HG03354 (cell line): ENCODE results near the gene TBC1D32.
"Not testable (repeated sequence)": the region's sequence is repeated elsewhere in the genome, so short reads cannot be mapped to it uniquely, and the experiment has no call there.

ENCODE experiments used
- ATAC-seq: cut with Tn5 transposase; IDR thresholded peaks from one replicate; pipeline ENCODE4 v1.9.1; 2021; ENCODE audit warnings: mild to moderate bottlenecking; ENCODE audit not compliant: unreplicated experiment, poor library complexity, severe bottlenecking

The TBC1D32 gene

DNA sequence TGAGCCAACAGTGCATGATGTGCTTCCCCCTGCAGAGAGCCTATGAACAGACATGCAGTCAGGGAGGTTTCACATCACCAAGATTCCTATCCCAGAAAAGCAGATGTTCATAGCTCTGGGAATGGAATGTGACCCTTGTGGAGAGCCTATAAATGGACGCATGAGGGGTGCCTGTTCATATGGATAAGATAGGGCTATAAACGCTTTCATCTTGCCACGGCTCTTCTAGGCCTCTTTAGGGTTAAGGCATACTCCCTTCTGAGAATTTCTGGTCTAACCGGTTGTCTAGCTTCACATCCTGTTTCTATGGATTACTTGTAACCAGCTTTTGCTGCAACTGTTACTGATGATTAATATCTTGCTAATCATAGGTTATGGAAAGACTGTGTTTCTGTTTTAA lies 285.7 kb downstream of the TBC1D32 start:
- not testable (repeated sequence) for ATAC-seq

DNA sequence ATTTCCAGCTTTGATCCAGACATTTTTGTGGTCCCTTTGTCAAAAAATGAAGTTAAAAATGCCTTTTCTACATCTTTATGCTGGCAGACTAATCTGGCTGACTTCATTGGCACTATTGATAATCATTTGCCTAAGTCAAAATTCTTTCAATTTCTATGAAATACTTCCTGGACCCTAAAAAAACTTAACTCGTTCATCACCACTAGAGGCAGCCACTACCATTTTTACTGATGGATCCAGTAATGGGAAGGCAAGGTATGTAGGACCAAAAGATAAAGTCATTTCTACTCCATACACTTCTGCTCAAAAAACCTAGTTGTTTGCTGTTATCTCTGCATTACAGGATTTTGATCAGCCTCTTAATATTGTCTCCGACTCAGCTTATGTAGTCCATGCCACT lies 289.4 kb downstream of the TBC1D32 start:
- ATAC-seq = not testable (repeated sequence)

DNA sequence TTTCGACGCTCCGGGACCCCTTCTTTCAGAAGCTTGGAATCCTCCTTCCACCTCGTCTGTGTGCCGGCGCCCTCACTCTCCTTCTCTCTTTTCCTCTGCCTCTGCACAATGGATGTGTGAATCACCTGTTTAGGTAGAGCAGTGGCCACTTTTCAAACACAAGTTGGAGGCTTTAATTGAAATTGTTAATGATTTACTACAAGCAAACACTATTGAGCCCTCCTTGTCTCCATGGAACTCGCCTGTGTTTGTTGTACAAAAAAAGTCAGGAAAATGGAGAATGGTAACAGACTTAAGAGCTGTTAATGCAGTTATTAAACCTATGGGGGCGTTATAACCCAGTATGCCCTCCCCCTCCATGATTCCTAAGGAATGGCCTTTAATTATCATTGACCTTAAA lies 290.6 kb downstream of the TBC1D32 start:
- not testable (repeated sequence) for ATAC-seq

DNA sequence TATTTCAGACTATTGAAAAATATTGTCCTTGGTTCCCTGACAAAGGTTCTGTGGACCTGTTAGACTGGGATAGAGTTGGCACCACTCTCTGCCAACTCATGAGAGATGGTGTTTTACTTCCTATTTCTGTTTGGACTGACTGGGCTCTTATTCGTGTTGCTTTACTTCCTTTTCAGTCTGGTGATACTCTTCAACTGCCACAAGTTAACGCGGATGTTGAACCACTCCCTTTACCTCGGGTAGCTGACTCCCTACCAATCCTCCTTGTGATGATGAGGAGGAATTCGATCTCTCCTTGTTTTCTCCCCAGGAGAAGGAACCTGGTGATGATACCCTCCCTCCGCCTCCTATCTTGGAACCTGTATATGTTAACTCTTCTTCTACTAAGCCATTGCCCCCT lies 291.1 kb downstream of the TBC1D32 start:
- ATAC-seq = not testable (repeated sequence)

DNA sequence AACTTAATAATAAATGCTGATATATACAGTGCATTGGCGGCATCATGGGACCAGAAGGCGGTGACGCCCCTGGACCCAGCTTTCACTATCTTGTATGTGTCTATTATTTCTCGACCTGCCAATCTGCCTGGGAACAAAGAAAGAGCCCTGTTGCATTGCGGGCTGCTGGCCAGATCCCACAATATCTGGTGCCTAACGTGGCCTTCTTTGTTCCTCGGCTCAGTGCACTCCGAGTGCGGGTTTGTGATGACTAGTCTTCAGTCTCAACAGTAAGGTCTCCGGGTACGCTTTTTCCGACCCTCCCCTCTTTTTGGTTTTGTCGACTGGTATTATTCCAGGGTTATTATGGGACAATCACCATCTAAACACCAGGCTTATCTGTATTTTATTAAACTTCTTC lies 291.5 kb downstream of the TBC1D32 start:
- ATAC-seq = no peak

DNA sequence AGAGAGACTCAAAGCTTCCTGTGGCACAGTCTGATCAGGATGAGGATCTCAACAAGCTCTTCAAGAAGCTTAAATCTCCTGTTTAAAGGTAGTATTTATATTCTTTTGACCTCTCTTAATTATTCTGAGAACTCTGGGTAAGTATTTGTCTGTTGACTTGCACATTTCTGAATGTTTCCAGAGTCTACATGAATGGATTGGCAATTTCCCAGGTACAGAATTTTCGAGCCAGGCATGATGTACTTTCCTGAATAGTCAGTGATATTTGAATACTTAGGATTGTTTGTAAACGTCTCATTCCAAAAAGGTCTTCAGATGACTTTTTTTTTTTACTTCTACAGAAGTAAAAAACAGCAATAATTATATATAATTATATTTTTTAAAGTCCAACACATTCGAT lies 293.4 kb downstream of the TBC1D32 start:
- ATAC-seq = no peak

DNA sequence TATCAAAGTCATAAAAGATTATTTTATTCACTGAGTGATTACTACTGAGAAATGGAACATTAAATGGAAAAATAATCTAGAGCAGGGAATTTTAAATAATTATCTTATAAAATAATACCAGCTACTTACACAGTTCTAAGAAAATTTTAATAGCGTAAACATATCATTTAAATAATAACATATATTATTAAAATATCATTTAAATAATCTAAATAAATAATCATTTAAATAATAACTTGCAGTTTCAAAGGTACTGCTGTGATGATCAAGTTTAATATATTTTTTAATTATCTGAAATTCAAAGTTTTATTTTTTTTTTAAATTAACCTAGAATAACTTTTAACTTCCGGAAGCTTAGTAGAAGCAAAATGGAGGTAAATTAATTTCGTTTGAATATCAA lies 301.2 kb downstream of the TBC1D32 start:
- ATAC-seq = no peak

DNA sequence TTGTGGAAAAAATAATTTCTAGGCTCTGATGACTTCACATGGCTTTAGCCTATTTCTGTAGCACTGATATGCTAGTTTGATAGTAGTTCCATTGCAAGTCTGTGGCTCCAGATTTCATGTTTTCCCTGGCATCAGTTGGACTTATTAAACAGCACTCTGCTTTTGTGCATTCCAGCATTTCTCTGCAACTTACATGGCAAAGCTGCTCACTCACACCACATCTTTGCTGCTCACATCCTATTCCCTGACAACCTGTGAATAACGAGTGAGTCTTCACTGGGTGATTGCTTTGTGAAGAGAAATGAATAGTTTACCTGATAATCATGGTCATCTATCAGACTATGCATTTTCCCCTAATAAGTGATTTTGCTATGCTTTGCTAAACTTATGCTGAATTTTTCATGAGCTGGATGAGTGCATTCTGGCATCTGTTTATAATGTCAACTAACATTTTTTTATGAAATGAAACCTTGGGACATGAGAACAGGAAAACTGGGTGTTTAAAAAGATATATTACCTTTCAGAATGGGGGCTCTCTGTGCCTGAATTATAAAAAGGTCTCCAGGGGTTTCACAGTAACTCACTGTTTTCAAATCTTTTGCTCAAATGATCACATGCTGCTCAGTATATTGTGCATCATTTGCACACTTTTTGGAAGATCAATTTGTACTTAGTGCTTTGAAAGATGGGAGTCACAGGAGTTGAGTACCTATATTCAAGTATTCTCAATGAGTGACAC lies 301.8 kb downstream of the TBC1D32 start:
- ATAC-seq = no peak
